WERI-Rb-1 (cell line): Measurements from ENCODE around the gene NOVA1.

Experiments
- DNase-seq: peaks from one replicate; pipeline ENCODE4 v3.0.0-alpha.2; 2020
- H3K27ac ChIP-seq: fragments of 250-450 bp; sonication (Bioruptor Pico); 2 replicates; pipeline ENCODE4 v1.5.1; 2020; ENCODE audit warnings: mild to moderate bottlenecking, moderate library complexity
- H3K27me3 ChIP-seq: fragments of 250-450 bp; sonication (Bioruptor Pico); 2 replicates; pipeline ENCODE4 v1.5.1; 2021; ENCODE audit warnings: mild to moderate bottlenecking, low read depth, moderate library complexity; ENCODE audit not compliant: insufficient read depth, severe bottlenecking
- H3K36me3 ChIP-seq: fragments of 250-450 bp; sonication (Bioruptor Pico); 2 replicates; pipeline ENCODE4 v1.5.1; 2020; ENCODE audit warnings: mild to moderate bottlenecking, moderate library complexity
- H3K4me3 ChIP-seq: 2 replicates; pipeline ENCODE4 v1.5.1; 2011; ENCODE audit warnings: low read depth, mild to moderate bottlenecking, control low read depth, low read length
- H3K9me3 ChIP-seq: fragments of 250-450 bp; sonication (Bioruptor Pico); 2 replicates; pipeline ENCODE4 v1.5.1; 2021; ENCODE audit warnings: mild to moderate bottlenecking, moderate library complexity; ENCODE audit not compliant: severe bottlenecking
- TF ChIP-seq, protein P1 (sequence below): IDR thresholded peaks from 2 replicates; pipeline ENCODE4 v1.5.1; 2011; ENCODE audit warnings: low read depth, mild to moderate bottlenecking, control low read depth, inconsistent platforms, low read length

Gene NOVA1

DNA sequence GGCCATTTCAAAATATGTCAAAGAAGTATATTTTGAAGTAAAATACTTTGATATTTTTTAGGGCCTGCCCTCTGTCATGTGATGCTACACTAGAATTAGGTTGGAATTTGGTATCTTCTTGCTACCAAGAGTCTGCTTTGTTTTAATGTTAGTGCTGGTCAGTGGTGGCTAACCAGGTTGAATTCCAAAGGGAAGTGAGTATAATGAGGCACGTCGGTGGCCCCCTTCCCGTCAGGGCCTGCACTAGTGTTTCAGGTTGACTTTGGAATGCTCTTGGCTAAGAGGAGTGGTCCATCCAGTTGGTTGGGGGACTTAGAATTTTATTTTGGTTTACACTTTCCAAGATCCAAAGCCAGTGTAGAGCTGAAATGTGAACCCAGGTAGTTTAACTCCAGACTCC is 185.4 kb downstream of the NOVA1 start:
- Histone ChIP-seq H3K9me3 (no peaks in the 10 kb centered on the region), H3K27ac (no peak overlapping the region), H3K36me3 (no peaks in the 10 kb centered on the region), H3K4me3 (no peak overlapping the region), H3K27me3 (no peaks in the 10 kb centered on the region)
- TF ChIP-seq, protein P1, sequence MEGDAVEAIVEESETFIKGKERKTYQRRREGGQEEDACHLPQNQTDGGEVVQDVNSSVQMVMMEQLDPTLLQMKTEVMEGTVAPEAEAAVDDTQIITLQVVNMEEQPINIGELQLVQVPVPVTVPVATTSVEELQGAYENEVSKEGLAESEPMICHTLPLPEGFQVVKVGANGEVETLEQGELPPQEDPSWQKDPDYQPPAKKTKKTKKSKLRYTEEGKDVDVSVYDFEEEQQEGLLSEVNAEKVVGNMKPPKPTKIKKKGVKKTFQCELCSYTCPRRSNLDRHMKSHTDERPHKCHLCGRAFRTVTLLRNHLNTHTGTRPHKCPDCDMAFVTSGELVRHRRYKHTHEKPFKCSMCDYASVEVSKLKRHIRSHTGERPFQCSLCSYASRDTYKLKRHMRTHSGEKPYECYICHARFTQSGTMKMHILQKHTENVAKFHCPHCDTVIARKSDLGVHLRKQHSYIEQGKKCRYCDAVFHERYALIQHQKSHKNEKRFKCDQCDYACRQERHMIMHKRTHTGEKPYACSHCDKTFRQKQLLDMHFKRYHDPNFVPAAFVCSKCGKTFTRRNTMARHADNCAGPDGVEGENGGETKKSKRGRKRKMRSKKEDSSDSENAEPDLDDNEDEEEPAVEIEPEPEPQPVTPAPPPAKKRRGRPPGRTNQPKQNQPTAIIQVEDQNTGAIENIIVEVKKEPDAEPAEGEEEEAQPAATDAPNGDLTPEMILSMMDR: no peak
- DNase-seq: no peak

DNA sequence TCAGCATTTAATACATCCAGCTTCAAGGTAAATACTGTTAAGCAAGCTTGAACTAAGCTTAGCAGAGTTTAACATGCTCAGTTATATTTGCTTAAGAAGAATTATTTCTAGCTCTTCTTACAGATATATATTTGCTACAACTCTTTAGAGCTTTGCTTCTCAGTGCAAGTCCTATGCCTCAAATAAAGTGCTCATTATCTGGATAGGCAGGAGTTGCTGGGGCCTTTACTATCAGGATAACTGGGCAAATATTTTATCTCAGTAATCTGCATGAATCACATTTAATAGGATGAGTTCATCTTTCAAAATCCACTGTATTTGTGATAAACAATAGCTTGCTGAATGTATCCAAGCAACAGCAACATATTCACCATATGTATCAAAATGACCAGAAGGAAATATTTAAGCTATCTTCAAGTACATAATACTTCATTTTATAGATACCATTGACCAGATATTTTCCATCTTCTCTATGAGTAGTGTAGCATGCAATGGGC is 187.6 kb downstream of the NOVA1 start:
- TF ChIP-seq, protein P1: no peak
- H3K27me3 ChIP-seq: no peaks in the 10 kb centered on the region
- H3K9me3 ChIP-seq: no peaks in the 10 kb centered on the region
- no peak overlapping the region for H3K27ac ChIP-seq
- no peak for DNase-seq
- H3K36me3 ChIP-seq: no peaks in the 10 kb centered on the region
- H3K4me3 ChIP-seq: no peak overlapping the region

DNA sequence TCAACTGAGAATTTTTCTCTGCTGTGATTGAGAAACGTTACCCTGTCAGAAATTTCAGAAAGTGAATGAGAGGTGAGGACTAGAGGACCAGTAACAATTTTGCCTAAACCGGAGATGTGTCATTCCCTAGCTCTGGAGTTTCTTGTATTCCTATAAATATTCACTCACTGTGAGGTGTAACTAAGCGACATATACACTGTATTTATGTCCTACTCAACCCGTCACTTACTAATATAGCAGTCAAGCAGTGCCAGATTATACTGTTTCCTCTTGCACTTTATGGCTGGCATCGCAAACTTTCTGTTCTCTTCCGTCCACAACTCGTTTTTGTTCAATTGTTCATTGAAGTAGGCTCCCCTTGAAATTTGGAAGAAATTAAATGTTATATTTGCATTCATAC is 192.9 kb downstream of the NOVA1 start:
- Histone ChIP-seq H3K27ac (no peak overlapping the region), H3K27me3 (no peaks in the 10 kb centered on the region), H3K36me3 (no peaks in the 10 kb centered on the region), H3K9me3 (no peaks in the 10 kb centered on the region), H3K4me3 (no peak overlapping the region)
- DNase-seq: no peak
- TF ChIP-seq, protein P1: no peak

DNA sequence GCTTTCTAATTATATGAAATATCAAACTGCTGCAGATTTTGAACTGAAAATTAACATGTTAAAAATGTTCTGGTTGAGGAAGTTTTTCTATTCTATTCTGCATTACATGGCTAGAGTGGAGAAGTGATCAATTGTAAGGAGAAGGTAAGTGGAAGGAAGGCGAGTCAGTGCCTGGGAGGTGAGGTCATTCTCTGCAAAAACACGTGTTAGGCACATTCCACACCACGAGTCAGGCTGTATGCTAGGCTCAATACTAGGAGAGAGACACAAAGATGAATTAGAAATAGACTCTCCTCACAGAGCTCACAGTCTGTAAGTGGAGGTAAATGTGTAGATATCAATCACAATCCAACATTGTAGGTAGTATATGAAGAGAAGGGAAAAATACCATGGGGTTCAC is 194.1 kb downstream of the NOVA1 start:
- TF ChIP-seq, protein P1: no peak
- no peak overlapping the region for H3K4me3 ChIP-seq
- DNase-seq: no peak
- no peak overlapping the region for H3K27ac ChIP-seq
- H3K36me3 ChIP-seq: no peaks in the 10 kb centered on the region
- no peaks in the 10 kb centered on the region for H3K9me3 ChIP-seq
- H3K27me3 ChIP-seq: no peaks in the 10 kb centered on the region

DNA sequence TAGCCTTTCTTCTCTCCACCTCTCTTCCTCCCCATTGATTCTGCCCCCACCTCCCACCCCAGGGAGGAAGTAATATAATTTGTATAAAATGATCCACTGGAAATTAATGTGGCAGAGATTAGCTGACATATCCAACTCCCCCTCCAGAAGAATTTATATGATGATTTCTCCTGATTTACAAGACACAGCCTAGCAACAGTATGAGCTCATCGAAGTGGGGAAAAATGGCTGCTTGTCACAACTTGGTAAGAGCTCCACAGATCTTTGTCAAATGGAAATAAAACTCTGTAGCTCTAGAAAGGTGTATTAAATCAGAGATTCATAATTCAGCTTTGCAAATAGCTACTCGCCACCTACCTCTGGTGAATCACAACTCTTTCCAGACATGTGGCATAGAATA is 195.7 kb downstream of the NOVA1 start:
- Histone ChIP-seq H3K9me3 (no peaks in the 10 kb centered on the region), H3K4me3 (no peak overlapping the region), H3K27ac (no peak overlapping the region), H3K36me3 (no peaks in the 10 kb centered on the region), H3K27me3 (no peaks in the 10 kb centered on the region)
- TF ChIP-seq, protein P1: no peak
- no peak for DNase-seq
